ENCODE results near the gene ADM.

The ADM gene

DNA sequence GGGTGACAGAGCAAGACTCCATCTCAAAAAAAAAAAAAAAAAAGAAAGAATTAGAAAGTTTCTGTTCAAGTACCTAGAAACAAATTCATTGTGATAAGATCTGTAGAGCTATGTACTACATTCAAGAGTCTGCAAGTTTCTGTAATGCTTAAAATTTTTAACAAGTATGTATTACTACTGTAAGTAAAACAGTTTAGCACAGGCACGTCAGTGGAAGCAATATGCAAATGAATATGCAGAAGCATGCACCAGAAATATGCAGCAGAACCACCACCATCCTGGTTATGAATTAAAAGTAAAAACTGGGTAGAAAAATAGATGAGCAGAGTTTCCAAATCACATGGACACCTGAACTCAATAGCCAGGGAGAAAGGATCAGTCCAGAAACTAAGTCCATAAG, 30.1 kb upstream of the ADM start:
- no peak overlapping the region for H3K9ac ChIP-seq (ENCODE audit: low read length)

GRCh38 chr11:10275714-10276113, 29.2 kb upstream of the ADM start:
- Histone ChIP-seq H3K36me3 (ENCODE audit: control insufficient read depth, insufficient read depth, low read length, severe bottlenecking) (no peaks in the 10 kb centered on the region), H3K4me1 (ENCODE audit: control insufficient read depth, insufficient read depth, low read length) (peaks cover 28% of the 10 kb centered on the region), H3K4me3 (ENCODE audit: low read length) (no peak overlapping the region), H3K9me3 (ENCODE audit: control insufficient read depth, low read length) (no peaks in the 10 kb centered on the region), H3K9ac (ENCODE audit: low read length) (peak overlapping the region; percentile 26), H3K27me3 (replicated peaks; ENCODE audit: control insufficient read depth, insufficient read depth, low read length) (no peaks in the 10 kb centered on the region)
- DNase-seq (ENCODE audit: low read depth): peak; percentile 66

More for the DNA sequence above, 30.1 kb upstream of the ADM start:
- Histone ChIP-seq H3K4me1 (ENCODE audit: control insufficient read depth, insufficient read depth, low read length) (peaks cover 28% of the 10 kb centered on the region), H3K36me3 (ENCODE audit: control insufficient read depth, insufficient read depth, low read length, severe bottlenecking) (no peaks in the 10 kb centered on the region), H3K27me3 (replicated peaks; ENCODE audit: control insufficient read depth, insufficient read depth, low read length) (no peaks in the 10 kb centered on the region), H3K9me3 (ENCODE audit: control insufficient read depth, low read length) (no peaks in the 10 kb centered on the region), H3K4me3 (ENCODE audit: low read length) (no peak overlapping the region)
- peak; percentile 43 for DNase-seq (ENCODE audit: low read depth)

- no peaks in the 10 kb centered on the region for H3K36me3 ChIP-seq (ENCODE audit: control insufficient read depth, insufficient read depth, low read length, severe bottlenecking)
- peaks cover 27% of the 10 kb centered on the region for H3K4me1 ChIP-seq (ENCODE audit: control insufficient read depth, insufficient read depth, low read length)
- H3K4me3 ChIP-seq (ENCODE audit: low read length): no peak overlapping the region
- DNase-seq (ENCODE audit: low read depth): no peak
- no peaks in the 10 kb centered on the region for H3K27me3 ChIP-seq (replicated peaks; ENCODE audit: control insufficient read depth, insufficient read depth, low read length)
- no peak overlapping the region for H3K9ac ChIP-seq (ENCODE audit: low read length)
- no peaks in the 10 kb centered on the region for H3K9me3 ChIP-seq (ENCODE audit: control insufficient read depth, low read length)
Measured at GRCh38 chr11:10282117-10282516, 22.8 kb upstream of the ADM start.

- peaks cover 27% of the 10 kb centered on the region for H3K4me1 ChIP-seq (ENCODE audit: control insufficient read depth, insufficient read depth, low read length)
- peak overlapping the region; percentile 59 for H3K9ac ChIP-seq (ENCODE audit: low read length)
- H3K27me3 ChIP-seq (replicated peaks; ENCODE audit: control insufficient read depth, insufficient read depth, low read length): no peaks in the 10 kb centered on the region
- H3K9me3 ChIP-seq (ENCODE audit: control insufficient read depth, low read length): no peaks in the 10 kb centered on the region
- no peak for DNase-seq (ENCODE audit: low read depth)
- no peak overlapping the region for H3K4me3 ChIP-seq (ENCODE audit: low read length)
- H3K36me3 ChIP-seq (ENCODE audit: control insufficient read depth, insufficient read depth, low read length, severe bottlenecking): peaks cover 9% of the 10 kb centered on the region
Measured at GRCh38 chr11:10283991-10284390, 20.9 kb upstream of the ADM start.

DNA sequence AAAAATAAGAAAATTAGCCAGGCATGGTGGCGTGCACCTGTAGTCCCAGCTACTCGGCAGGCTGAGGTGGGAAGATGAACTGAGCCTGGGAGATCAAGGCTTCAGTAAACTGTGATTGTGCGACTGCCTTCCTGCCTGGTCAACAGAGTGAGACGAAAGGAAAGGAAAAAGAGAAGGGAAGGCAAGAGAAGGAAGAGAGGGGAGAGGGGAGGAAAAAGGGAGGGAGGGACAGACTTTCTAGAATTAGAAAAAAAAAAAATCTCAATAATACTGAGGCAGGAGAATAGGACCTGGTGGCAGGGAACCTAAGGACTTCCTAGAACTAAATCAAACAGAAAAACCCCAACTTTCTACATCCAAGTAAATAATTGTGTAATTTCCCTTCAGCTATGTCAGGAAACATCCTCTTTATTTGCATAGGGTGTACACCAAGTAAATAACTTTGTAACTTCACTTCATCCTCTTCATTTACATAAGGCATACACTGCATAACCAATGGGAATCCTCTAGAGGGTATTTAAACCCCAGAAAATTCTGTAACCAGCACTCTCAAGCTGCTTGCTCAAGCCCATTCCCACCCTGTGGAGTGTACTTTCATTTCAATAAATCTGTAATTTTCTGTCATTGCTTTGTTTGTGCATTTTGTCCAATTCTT, 19.6 kb upstream of the ADM start:
- peaks cover 13% of the 10 kb centered on the region for H3K36me3 ChIP-seq (ENCODE audit: control insufficient read depth, insufficient read depth, low read length, severe bottlenecking)
- no peaks in the 10 kb centered on the region for H3K27me3 ChIP-seq (replicated peaks; ENCODE audit: control insufficient read depth, insufficient read depth, low read length)
- H3K4me3 ChIP-seq (ENCODE audit: low read length): no peak overlapping the region
- no peak for DNase-seq (ENCODE audit: low read depth)
- no peaks in the 10 kb centered on the region for H3K9me3 ChIP-seq (ENCODE audit: control insufficient read depth, low read length)
- peaks cover 27% of the 10 kb centered on the region for H3K4me1 ChIP-seq (ENCODE audit: control insufficient read depth, insufficient read depth, low read length)
- no peak overlapping the region for H3K9ac ChIP-seq (ENCODE audit: low read length)

- Histone ChIP-seq H3K9ac (ENCODE audit: low read length) (no peak overlapping the region), H3K4me1 (ENCODE audit: control insufficient read depth, insufficient read depth, low read length) (peaks cover 35% of the 10 kb centered on the region), H3K4me3 (ENCODE audit: low read length) (no peak overlapping the region), H3K27me3 (replicated peaks; ENCODE audit: control insufficient read depth, insufficient read depth, low read length) (no peaks in the 10 kb centered on the region), H3K36me3 (ENCODE audit: control insufficient read depth, insufficient read depth, low read length, severe bottlenecking) (peaks cover 16% of the 10 kb centered on the region), H3K9me3 (ENCODE audit: control insufficient read depth, low read length) (no peaks in the 10 kb centered on the region)
- DNase-seq (ENCODE audit: low read depth): no peak
Measured at GRCh38 chr11:10287140-10287539, 17.7 kb upstream of the ADM start.

DNA sequence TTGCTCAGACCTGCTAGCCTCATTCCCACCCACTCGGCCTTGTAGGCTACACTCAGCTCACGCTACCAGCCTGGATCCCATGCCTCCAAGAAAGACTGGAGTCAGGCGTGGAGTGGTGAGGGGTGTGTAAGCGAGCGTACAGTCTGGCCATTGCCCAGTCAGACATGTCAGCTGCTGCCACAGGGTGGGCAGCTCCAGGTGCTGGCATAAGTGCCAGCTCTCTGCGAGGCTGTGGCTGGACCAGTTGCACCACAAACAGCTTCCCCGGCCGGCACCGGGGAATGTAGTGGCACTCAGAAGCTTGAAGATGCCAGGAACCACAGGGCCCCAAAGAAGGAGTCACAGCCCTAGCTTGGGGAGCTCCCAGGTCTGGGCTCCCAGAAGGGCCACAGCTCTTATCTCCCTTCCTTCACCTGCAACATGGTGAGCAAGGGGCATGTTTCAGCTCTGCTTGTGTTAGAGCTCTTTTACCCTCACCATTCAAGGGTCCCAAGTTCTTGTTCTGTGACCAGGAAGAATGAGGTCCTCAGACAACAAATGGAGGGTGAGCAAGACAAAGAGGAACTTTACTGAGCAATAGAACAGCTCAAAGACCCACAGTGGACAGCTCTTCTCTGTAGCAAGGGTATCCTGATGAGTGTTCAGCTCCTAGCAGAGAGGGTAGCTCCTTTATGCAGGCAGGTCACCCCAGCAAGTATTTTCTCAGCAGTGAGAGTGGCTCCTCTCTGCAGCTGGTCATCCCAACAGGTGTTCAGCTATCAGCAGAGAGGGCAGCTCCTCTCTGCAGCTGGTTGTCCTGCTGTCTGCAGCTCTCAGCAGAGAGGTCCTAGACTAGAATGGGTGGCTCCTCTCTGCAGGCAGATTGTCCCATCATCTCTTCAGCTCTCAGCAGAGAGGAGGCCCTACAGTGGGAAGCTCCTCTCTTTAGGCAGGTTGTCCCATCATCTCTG, 16.8 kb upstream of the ADM start:
- Histone ChIP-seq H3K9ac (ENCODE audit: low read length) (no peak overlapping the region), H3K27me3 (replicated peaks; ENCODE audit: control insufficient read depth, insufficient read depth, low read length) (no peaks in the 10 kb centered on the region), H3K4me1 (ENCODE audit: control insufficient read depth, insufficient read depth, low read length) (peaks cover 42% of the 10 kb centered on the region), H3K36me3 (ENCODE audit: control insufficient read depth, insufficient read depth, low read length, severe bottlenecking) (peaks cover 16% of the 10 kb centered on the region), H3K4me3 (ENCODE audit: low read length) (no peak overlapping the region), H3K9me3 (ENCODE audit: control insufficient read depth, low read length) (no peaks in the 10 kb centered on the region)
- no peak for DNase-seq (ENCODE audit: low read depth)

DNA sequence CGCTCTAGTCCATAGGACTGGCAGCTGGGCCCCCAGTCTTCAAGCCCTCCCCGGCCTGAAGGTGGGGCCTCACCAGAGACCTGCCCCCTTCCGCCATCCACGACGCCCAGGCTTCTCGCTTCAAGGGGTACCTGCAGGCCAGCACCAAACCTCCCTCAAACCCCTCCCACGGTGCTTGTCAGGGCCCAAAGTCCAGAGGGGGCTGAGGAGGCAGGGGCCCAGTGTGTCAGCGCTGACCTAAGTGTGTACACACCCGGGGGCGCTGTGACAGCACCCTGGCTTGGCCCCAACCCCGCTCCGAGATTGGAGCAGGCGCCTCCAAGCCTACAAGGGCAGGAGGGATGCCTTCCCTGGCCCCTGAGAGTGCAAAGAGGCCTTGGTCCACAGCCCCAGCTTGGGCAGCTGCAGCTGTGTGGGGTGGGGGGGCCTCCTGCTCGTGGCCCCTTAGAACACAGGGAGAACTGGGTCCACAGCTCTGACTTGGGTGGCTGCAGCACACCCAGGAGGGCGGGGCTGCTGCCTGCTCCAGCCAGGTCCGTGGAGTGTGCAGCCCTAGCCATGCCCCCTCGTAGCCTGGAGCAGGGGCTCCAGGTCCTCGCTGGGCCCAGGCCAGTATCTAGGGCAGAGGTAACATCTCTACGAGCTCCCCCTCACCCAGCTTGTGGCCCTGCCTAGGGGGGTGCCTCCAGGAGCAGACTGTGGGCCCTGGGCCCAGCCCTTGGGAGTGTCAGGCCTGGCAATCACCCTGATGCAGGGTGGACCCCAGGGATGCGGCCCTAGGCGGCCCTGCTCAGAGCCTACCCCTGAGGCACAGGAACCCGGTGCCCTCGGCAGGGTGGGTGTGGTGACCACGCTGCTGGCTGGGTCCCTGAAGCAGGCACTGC, 15.8 kb upstream of the ADM start:
- Histone ChIP-seq H3K4me3 (ENCODE audit: low read length) (no peak overlapping the region), H3K27me3 (replicated peaks; ENCODE audit: control insufficient read depth, insufficient read depth, low read length) (no peaks in the 10 kb centered on the region), H3K9me3 (ENCODE audit: control insufficient read depth, low read length) (no peaks in the 10 kb centered on the region), H3K36me3 (ENCODE audit: control insufficient read depth, insufficient read depth, low read length, severe bottlenecking) (peaks cover 16% of the 10 kb centered on the region), H3K9ac (ENCODE audit: low read length) (no peak overlapping the region), H3K4me1 (ENCODE audit: control insufficient read depth, insufficient read depth, low read length) (peaks cover 33% of the 10 kb centered on the region)
- no peak for DNase-seq (ENCODE audit: low read depth)

GRCh38 chr11:10289765-10290380, 15.0 kb upstream of the ADM start:
- H3K9me3 ChIP-seq (ENCODE audit: control insufficient read depth, low read length): no peaks in the 10 kb centered on the region
- H3K9ac ChIP-seq (ENCODE audit: low read length): no peak overlapping the region
- H3K4me3 ChIP-seq (ENCODE audit: low read length): no peak overlapping the region
- peaks cover 16% of the 10 kb centered on the region for H3K36me3 ChIP-seq (ENCODE audit: control insufficient read depth, insufficient read depth, low read length, severe bottlenecking)
- H3K4me1 ChIP-seq (ENCODE audit: control insufficient read depth, insufficient read depth, low read length): peaks cover 28% of the 10 kb centered on the region
- no peaks in the 10 kb centered on the region for H3K27me3 ChIP-seq (replicated peaks; ENCODE audit: control insufficient read depth, insufficient read depth, low read length)
- DNase-seq (ENCODE audit: low read depth): no peak

DNA sequence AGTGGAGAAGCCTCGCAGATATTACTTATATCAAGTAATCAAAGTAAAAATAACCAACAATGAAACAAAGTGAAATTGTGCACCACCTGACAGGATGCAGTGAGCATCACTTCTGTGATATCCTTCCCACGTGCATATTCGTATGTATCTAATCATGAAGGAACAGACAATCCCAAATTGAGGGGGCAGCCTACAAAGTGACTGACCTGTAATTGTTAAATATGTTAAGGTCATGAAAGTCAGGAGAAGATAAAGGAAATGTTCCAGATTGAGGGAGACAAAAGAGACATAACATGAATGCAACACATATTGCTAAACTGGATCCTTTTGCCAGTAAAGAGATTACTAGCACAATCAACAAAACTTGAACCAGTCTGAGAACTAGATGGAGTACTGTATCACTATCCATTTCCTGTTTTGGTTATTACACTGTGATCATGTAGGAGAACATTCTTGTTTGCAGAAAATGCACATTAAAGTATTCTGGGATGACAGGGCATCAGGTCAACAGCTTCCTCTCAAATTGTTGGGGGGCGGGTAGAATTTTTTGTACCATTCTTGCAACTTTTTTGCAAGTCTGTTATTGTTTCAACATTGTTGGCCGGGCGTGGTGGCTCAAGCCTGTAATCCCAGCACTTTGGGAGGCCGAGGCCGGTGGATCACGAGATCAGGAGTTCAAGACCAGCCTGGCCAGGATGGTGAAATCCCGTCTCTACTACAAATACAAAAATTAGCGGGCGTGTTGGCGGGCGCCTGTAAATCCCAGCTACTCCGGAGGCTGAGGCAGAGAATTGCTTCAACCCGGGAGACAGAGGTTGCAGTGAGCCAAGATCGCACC, 12.9 kb upstream of the ADM start:
- Histone ChIP-seq H3K27me3 (replicated peaks; ENCODE audit: control insufficient read depth, insufficient read depth, low read length) (no peaks in the 10 kb centered on the region), H3K9me3 (ENCODE audit: control insufficient read depth, low read length) (no peaks in the 10 kb centered on the region), H3K4me1 (ENCODE audit: control insufficient read depth, insufficient read depth, low read length) (peaks cover 29% of the 10 kb centered on the region), H3K4me3 (ENCODE audit: low read length) (peak overlapping the region; percentile 79), H3K9ac (ENCODE audit: low read length) (peak overlapping the region; percentile 97), H3K36me3 (ENCODE audit: control insufficient read depth, insufficient read depth, low read length, severe bottlenecking) (peaks cover 18% of the 10 kb centered on the region)
- DNase-seq (ENCODE audit: low read depth): no peak

All from adipocyte (in vitro differentiated cells).